Stimulated activated naive CD8-positive, alpha-beta T cell treated with anti-CD3 and anti-CD28 coated beads, Interleukin-15, Interleukin-2, amounts not matched to agents 100 ng/mL and 50 ng/mL, for 24 hours (primary cell): ENCODE measurements around the gene MYL3.

Source experiments
- H3K27ac Mint-ChIP-seq: one replicate; pipeline ENCODE4 v1.8.0; 2021; ENCODE audit warnings: mild to moderate bottlenecking, mixed read lengths
- H3K27me3 Mint-ChIP-seq: one replicate; pipeline ENCODE4 v1.8.0; 2021; ENCODE audit warnings: mixed read lengths
- H3K36me3 Mint-ChIP-seq: one replicate; pipeline ENCODE4 v1.8.0; 2021; ENCODE audit warnings: low read depth, mixed read lengths
- H3K4me1 Mint-ChIP-seq: one replicate; pipeline ENCODE4 v1.8.0; 2021; ENCODE audit warnings: low read depth, mixed read lengths
- H3K4me3 Mint-ChIP-seq: one replicate; pipeline ENCODE4 v1.8.0; 2021; ENCODE audit warnings: mild to moderate bottlenecking, mixed read lengths
- H3K9me3 Mint-ChIP-seq: one replicate; pipeline ENCODE4 v1.8.0; 2021; ENCODE audit warnings: mixed read lengths

The MYL3 gene

GRCh38 chr3:46903341-46904302, 40.4 kb upstream of the MYL3 start:
- Mint-ChIP-seq H3K27ac (no peak overlapping the region), H3K9me3 (no peaks in the 10 kb centered on the region), H3K27me3 (peaks cover 3% of the 10 kb centered on the region), H3K4me3 (no peak overlapping the region), H3K4me1 (no peaks in the 10 kb centered on the region), H3K36me3 (no peaks in the 10 kb centered on the region)

GRCh38 chr3:46902188-46902631, 39.0 kb upstream of the MYL3 start:
- H3K4me1 Mint-ChIP-seq, result no peaks in the 10 kb centered on the region
- H3K27ac Mint-ChIP-seq, result no peak overlapping the region
- peaks cover 3% of the 10 kb centered on the region for H3K27me3 Mint-ChIP-seq
- H3K9me3 Mint-ChIP-seq, result no peaks in the 10 kb centered on the region
- no peak overlapping the region for H3K4me3 Mint-ChIP-seq
- no peaks in the 10 kb centered on the region for H3K36me3 Mint-ChIP-seq

GRCh38 chr3:46901591-46902187, 38.4 kb upstream of the MYL3 start:
- Mint-ChIP-seq H3K4me3 (no peak overlapping the region), H3K4me1 (no peaks in the 10 kb centered on the region)

GRCh38 chr3:46901061-46901460, 37.8 kb upstream of the MYL3 start:
- Mint-ChIP-seq H3K27ac (no peak overlapping the region), H3K4me3 (no peak overlapping the region), H3K4me1 (no peaks in the 10 kb centered on the region), H3K36me3 (no peaks in the 10 kb centered on the region), H3K9me3 (no peaks in the 10 kb centered on the region), H3K27me3 (peaks cover 3% of the 10 kb centered on the region)

More at GRCh38 chr3:46901591-46902187, 38.4 kb upstream of the MYL3 start:
- no peaks in the 10 kb centered on the region for H3K36me3 Mint-ChIP-seq
- H3K27ac Mint-ChIP-seq, result no peak overlapping the region
- H3K27me3 Mint-ChIP-seq, result peaks cover 3% of the 10 kb centered on the region
- no peaks in the 10 kb centered on the region for H3K9me3 Mint-ChIP-seq

- Mint-ChIP-seq H3K9me3 (no peaks in the 10 kb centered on the region), H3K4me3 (no peak overlapping the region), H3K36me3 (no peaks in the 10 kb centered on the region), H3K27ac (no peak overlapping the region), H3K4me1 (no peaks in the 10 kb centered on the region), H3K27me3 (peaks cover 3% of the 10 kb centered on the region)
Measured at GRCh38 chr3:46900356-46900755, 37.1 kb upstream of the MYL3 start.

GRCh38 chr3:46900007-46900292, 36.7 kb upstream of the MYL3 start:
- no peaks in the 10 kb centered on the region for H3K9me3 Mint-ChIP-seq
- no peak overlapping the region for H3K27ac Mint-ChIP-seq
- peaks cover 3% of the 10 kb centered on the region for H3K27me3 Mint-ChIP-seq
- H3K36me3 Mint-ChIP-seq, result no peaks in the 10 kb centered on the region
- H3K4me1 Mint-ChIP-seq, result no peaks in the 10 kb centered on the region
- no peak overlapping the region for H3K4me3 Mint-ChIP-seq

- peaks cover 3% of the 10 kb centered on the region for H3K27me3 Mint-ChIP-seq
Measured at GRCh38 chr3:46899151-46900006, 36.1 kb upstream of the MYL3 start.

GRCh38 chr3:46898321-46899150, 35.3 kb upstream of the MYL3 start:
- H3K27me3 Mint-ChIP-seq, result peaks cover 8% of the 10 kb centered on the region
- no peaks in the 10 kb centered on the region for H3K9me3 Mint-ChIP-seq

More at GRCh38 chr3:46899151-46900006, 36.1 kb upstream of the MYL3 start:
- H3K4me3 Mint-ChIP-seq, result no peak overlapping the region
- no peak overlapping the region for H3K27ac Mint-ChIP-seq
- H3K9me3 Mint-ChIP-seq, result no peaks in the 10 kb centered on the region
- H3K36me3 Mint-ChIP-seq, result no peaks in the 10 kb centered on the region
- H3K4me1 Mint-ChIP-seq, result no peaks in the 10 kb centered on the region

GRCh38 chr3:46897829-46898320, 34.6 kb upstream of the MYL3 start:
- H3K4me3 Mint-ChIP-seq, result no peak overlapping the region
- no peaks in the 10 kb centered on the region for H3K9me3 Mint-ChIP-seq
- H3K27ac Mint-ChIP-seq, result no peak overlapping the region
- H3K4me1 Mint-ChIP-seq, result no peaks in the 10 kb centered on the region
- peaks cover 12% of the 10 kb centered on the region for H3K27me3 Mint-ChIP-seq
- H3K36me3 Mint-ChIP-seq, result no peaks in the 10 kb centered on the region

More at GRCh38 chr3:46898321-46899150, 35.3 kb upstream of the MYL3 start:
- H3K27ac Mint-ChIP-seq, result no peak overlapping the region
- H3K4me1 Mint-ChIP-seq, result no peaks in the 10 kb centered on the region
- H3K36me3 Mint-ChIP-seq, result no peaks in the 10 kb centered on the region
- H3K4me3 Mint-ChIP-seq, result no peak overlapping the region

GRCh38 chr3:46897031-46897430, 33.8 kb upstream of the MYL3 start:
- no peaks in the 10 kb centered on the region for H3K9me3 Mint-ChIP-seq
- H3K27ac Mint-ChIP-seq, result no peak overlapping the region
- peaks cover 20% of the 10 kb centered on the region for H3K27me3 Mint-ChIP-seq
- no peak overlapping the region for H3K4me3 Mint-ChIP-seq
- H3K36me3 Mint-ChIP-seq, result no peaks in the 10 kb centered on the region
- H3K4me1 Mint-ChIP-seq, result no peaks in the 10 kb centered on the region

- Mint-ChIP-seq H3K27me3 (peaks cover 27% of the 10 kb centered on the region), H3K9me3 (no peaks in the 10 kb centered on the region), H3K36me3 (no peaks in the 10 kb centered on the region)
Measured at GRCh38 chr3:46896386-46896785, 33.1 kb upstream of the MYL3 start.

GRCh38 chr3:46895761-46896160, 32.5 kb upstream of the MYL3 start:
- no peak overlapping the region for H3K4me3 Mint-ChIP-seq
- H3K27me3 Mint-ChIP-seq, result peaks cover 33% of the 10 kb centered on the region
- H3K9me3 Mint-ChIP-seq, result no peaks in the 10 kb centered on the region
- no peaks in the 10 kb centered on the region for H3K4me1 Mint-ChIP-seq
- H3K36me3 Mint-ChIP-seq, result no peaks in the 10 kb centered on the region
- no peak overlapping the region for H3K27ac Mint-ChIP-seq

More at GRCh38 chr3:46896386-46896785, 33.1 kb upstream of the MYL3 start:
- H3K4me1 Mint-ChIP-seq, result no peaks in the 10 kb centered on the region
- no peak overlapping the region for H3K4me3 Mint-ChIP-seq
- no peak overlapping the region for H3K27ac Mint-ChIP-seq

GRCh38 chr3:46895204-46895660, 32.0 kb upstream of the MYL3 start:
- H3K4me3 Mint-ChIP-seq, result no peak overlapping the region
- H3K27me3 Mint-ChIP-seq, result peaks cover 36% of the 10 kb centered on the region
- no peak overlapping the region for H3K27ac Mint-ChIP-seq
- H3K9me3 Mint-ChIP-seq, result no peaks in the 10 kb centered on the region
- no peaks in the 10 kb centered on the region for H3K36me3 Mint-ChIP-seq
- no peaks in the 10 kb centered on the region for H3K4me1 Mint-ChIP-seq

GRCh38 chr3:46894256-46894655, 31.0 kb upstream of the MYL3 start:
- H3K36me3 Mint-ChIP-seq, result no peaks in the 10 kb centered on the region
- no peak overlapping the region for H3K4me3 Mint-ChIP-seq
- no peaks in the 10 kb centered on the region for H3K4me1 Mint-ChIP-seq
- H3K9me3 Mint-ChIP-seq, result no peaks in the 10 kb centered on the region
- no peak overlapping the region for H3K27ac Mint-ChIP-seq
- H3K27me3 Mint-ChIP-seq, result peaks cover 36% of the 10 kb centered on the region
